Germinal center (tissue), 1 donor: ENCODE results near the gene TFEB.

Source experiments
- DNase-seq: peaks from one replicate; pipeline ENCODE4 v3.0.0; 2012; ENCODE audit warnings: mixed read lengths, low spot score

TFEB gene

DNA sequence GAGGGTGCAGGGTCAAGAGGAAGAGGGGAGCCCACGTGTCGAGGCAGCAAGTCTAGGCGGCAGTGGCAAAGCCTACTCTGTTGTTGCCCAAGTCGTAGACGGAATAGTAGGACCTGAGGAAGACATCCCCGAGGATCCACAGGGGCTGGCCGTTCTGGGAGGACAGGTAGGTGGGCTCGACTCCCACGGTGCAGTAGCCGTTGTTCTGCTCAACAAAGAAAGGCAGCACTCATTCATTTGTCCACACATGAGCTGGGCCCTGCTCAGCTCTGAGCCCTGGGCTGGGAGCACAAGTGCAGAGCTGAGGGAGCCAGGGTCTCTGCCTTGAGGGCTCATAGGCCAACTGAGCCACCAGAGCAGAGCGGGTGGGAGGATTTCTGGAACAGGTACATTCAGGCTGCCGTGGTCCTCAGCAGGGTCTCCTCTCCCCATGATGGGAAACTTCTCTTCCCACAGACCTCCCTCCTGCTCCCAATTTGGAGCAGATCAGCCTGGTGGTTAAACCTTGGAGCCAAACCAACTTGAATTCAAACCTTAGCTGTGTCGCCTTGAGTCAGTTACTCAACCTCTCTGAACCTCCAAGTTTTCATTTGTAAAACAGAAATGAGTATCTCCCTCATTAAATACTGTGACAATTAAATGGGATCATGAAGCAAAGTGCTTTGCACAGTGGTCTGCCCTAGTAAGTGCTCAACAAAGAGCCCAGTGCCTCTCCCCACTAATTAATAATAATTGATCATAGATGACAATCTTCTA is 1.6 kb upstream of the TFEB start:
- no peak for DNase-seq

GRCh38 chr6:41736186-41736733 is 852 bp upstream of the TFEB start:
- no peak for DNase-seq

DNA sequence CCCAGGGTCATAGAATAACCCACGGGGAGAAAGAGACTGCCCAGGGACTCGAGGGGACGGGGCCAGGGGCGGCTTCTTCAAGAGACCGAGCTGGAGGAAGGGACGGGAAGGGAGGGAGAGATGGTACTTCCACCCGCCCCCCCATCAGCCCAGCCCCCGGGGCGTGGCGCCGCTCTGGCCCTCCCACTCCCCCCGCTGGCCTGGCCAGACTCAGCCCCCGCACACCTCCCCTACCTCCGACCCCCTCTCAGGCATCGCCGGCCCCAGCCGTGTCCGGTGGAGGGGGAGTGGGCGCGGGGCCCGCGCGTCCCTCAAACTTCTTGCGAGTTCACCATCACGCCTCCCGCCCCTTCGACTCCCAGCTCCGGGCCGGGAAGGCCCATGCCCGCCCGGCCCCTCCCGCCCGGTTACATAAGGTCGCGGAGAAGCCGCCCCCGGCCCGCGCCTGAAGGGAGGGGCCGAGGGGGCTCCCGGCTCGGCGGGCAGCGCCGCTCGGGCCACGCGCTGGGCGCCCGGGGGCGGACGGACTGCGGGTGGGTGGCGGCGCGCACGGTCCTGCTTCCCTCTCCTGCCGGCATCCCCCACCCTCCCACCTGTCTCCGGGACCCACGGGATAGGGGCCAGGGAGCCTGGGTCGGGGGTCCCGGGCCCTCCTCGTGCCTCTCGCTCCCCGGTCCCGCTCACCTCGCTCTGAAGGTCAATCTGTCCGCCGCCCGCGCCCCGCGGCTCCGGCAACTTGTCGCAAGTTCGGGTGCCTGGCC is 562 bp downstream of the TFEB start:
- DNase-seq: peak; percentile 86

- peak; percentile 96 for DNase-seq
These were observed 1.4 kb downstream of the TFEB start for GRCh38 chr6:41733707-41734665.

DNA sequence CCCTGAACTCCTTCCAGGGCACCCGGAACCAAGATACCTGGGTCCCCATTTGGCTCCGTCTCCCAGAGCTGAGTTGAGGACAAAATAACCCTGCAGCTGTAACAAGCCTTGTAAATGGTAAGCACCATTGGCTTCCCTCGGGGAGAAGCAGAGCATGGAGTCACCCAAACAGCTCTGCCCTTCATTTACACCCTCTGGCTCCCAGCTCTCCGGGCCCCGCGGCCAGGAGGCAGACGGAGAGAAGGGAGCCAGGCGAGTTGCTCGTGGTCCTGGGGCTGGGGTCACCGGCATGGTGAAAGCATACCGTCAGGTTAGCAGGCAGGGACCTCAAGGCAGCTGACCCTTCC is 2.1 kb downstream of the TFEB start:
- no peak for DNase-seq

DNA sequence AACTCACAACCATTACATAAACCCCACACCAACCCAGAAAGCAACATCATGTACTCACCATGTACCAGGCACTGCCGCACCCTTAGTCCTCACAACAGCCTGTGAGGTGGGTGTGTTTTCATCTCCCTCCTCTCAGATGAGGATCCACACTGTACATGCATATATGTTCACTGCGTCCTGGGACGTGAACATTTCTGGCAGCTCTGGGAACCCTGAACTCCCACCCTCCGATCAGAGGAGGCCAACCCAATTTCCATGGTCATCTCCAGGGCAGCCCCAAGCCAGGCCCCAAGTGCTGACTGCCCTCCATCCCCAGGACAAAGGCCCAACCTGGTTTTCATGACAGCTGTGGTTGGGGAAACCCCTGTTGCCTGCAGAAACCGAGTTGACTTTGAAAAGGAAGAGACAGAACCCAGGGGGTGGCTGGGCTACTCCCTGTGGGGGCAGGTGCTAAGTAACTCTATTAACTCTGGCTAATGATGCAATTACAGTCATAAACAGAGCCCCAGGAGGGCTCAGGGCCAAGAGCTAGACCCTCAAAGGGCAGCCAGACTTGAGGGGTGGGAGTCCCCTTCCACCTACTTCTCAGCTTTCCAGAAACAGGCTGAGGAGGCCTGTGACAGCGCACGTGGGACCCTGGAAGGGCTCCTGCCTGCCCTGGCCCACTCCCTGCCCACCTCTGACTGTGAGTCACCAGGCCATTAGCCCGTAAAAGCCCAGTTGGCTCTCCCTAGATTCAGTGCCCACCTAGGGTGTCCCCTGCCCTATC is 2.6 kb downstream of the TFEB start:
- DNase-seq: peak; percentile 75

GRCh38 chr6:41732149-41732548 is 3.3 kb downstream of the TFEB start:
- no peak for DNase-seq

GRCh38 chr6:41731561-41732086 is 3.8 kb downstream of the TFEB start:
- no peak for DNase-seq

DNA sequence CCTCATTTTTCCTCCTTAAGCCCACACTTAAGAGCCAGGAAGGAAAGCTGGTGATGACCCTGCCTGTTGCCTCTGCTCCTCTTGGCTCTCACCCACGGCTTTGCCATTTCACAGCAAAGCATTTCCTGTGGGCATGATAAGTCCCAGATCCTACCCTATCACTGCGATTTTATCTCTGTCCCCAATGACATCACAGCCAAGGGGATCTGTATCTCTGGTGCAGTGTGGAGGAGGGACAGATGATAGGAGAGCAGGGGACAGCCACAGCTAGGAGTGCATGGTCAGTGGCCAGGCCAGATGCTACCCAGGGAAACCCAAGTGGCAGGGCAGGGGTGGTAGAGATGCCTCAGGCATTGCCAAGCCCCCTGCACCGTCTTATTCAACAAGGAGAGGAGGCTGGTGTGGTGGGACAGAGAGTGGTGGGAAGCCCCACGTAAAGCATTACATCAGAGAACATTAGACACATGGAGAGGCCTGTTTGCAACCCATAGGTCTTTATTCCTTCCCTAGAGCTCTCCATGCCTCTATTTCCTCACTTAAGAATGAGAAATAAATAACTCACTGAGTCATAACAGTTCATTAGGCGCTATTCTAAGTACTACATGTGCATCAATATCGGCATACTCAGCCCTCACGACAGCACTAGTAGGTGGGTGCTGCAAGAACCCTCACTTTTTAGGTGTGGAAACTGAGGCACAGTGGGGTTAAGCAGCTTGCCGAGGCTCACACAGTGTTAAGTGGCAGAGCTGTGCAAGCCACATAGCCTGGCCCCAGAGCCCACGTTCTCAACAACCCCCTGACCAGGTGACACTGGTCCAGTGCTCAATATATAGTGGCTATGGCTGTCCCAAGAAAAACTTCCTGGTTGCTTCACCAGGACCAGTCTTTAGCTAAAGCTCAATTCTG is 4.6 kb downstream of the TFEB start:
- DNase-seq: no peak

DNA sequence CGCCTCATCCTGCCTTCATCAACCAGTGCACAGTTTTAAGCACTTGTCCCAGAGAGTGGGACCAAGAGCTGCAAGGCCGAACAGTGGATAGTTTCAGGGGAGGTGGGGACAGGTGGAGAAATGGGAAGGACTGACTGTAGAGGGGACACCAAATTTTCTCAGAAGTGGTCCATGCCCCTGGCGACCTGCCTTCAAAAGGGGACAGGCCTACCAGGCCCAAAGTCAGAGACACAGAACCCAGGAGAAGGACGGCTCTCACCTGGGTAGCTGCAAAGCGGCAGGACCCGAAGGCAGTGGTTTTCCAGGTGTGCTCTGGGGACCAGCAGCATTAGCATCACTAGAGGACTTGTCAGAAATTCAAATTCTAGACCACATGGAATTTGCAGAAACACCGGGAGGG is 5.8 kb downstream of the TFEB start:
- no peak for DNase-seq

DNA sequence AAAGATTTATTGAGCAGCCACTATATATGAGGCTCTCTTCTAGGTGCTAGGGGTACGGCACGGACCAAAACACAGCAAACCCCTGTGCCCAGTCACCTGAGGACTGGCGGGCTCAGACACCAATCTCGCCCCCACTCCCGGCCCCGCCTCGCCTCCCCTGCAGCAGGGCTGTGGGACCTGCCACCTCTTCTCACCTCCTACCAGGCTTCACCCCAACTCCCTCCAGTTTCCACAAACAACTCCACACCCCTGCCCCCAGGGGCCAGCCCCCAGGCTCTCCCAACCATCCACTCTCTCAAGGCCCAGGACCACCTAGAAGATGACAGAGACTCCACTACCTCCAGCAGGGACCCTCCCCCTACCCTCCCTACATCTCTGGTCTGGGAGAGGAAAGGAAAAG is 6.5 kb downstream of the TFEB start:
- no peak for DNase-seq

DNA sequence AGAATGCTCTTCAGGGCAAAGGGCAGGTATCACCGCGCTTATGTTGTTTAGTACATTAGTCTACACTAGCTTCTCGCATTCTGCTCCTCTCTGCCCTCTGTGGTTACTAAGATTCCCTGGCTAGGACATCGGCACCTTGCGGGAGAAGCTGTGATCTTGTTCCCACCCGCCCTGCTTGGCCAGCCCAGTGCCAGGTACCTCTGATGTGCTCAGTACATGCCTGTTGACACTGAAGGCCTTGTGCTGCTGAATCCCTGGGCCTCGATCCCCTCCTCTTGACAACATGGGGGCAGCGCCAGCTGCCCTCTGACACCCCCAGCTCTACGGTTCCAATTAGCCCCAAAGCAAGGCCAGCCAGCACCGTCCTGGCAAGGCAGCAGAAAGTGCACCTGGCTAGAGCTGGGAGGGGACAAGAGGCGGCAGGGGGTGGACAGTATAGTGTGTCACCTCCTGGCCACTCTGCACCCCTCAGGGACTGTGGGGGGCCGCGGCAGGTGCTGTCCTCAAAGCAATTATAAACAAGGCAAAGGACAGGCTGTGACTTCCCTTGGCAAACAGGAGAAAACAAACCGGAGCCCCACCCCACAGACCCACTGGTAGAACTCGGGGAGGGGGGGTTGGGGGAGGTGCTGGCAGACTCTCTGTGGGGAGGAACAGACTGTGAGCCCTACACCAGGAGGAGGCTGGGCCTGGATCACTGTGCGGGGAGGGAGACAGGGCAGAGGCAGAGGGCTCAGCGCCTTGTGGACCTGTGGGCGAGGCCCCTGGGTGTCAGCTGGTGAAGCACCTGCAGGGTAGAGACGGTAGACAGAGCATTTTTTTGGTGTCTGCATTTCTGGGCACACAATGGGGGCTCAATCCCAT is 7.1 kb downstream of the TFEB start:
- no peak for DNase-seq

GRCh38 chr6:41727705-41728072 is 7.7 kb downstream of the TFEB start:
- DNase-seq: no peak

- no peak for DNase-seq
These were observed 8.5 kb downstream of the TFEB start for GRCh38 chr6:41726876-41727275.

GRCh38 chr6:41724586-41725501 is 10.6 kb downstream of the TFEB start:
- DNase-seq: no peak

GRCh38 chr6:41724228-41724580 is 11.2 kb downstream of the TFEB start:
- no peak for DNase-seq

DNA sequence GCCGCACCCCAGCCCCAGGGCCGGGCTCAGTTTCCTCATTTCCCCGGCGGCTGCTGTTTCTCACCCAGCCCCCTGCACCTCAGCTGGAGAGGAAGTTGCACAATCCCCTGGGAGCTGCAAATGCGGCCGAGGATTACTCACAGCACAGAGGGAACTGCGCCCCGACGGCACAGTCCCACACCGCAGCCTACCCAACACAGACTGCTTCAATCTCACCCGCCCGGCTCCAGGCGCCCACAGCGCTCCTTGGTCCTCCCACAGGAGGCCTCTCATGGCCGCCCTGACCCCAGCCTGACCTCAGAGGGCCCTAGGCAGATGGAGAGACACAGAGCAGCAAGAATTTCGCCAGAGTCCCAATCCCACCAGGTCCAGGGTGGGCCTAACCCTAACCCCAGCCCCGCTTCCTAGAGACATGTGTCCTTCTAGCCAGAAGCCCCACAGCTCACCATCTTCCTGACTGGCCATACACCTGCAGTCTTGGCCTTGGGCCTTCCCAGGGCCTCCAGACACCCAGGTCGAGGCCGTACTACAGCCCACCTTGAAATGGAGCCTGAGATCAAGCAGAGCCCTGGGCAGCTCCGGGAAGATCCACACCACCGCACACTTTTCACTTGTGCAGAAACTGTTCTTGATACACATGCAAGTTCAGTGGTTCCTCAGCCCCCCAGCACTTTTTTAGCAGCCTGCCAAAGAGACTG is 11.7 kb downstream of the TFEB start:
- peak; percentile 92 for DNase-seq
